ENCODE measurements around the gene PLA2G4E. TPM values are rescaled to one million over a fixed set of nuclear protein-coding genes. Genes with fewer than 3 reads are reported as not detected.

Gene PLA2G4E
- total RNA-seq: not detected in 2 replicates

- no peak for TF ChIP-seq CTCF (conservative IDR thresholded peaks at IDR 0.05; ENCODE audit: low read depth, low read length)
- no peak within 1 kb of the TSS for H3K4me3 ChIP-seq (ENCODE audit: low read depth, low read length)
- no peak for DNase-seq (ENCODE audit: low read depth)
These were observed at the start of gene PLA2G4E for GRCh38 chr15:42020713-42021273. TSS of gene PLA2G4E (minus strand) at chr15:42021042. CDS start at chr15:42021030, 12 bp downstream.

- no peak for TF ChIP-seq CTCF (conservative IDR thresholded peaks at IDR 0.05; ENCODE audit: low read depth, low read length)
- H3K4me3 ChIP-seq (ENCODE audit: low read depth, low read length): no peak overlapping the region
- DNase-seq (ENCODE audit: low read depth): no peak
These were observed 49.6 kb upstream of the PLA2G4E start for GRCh38 chr15:42070279-42070975.

GRCh38 chr15:42069496-42070278 lies 48.8 kb upstream of the PLA2G4E start:
- no peak for DNase-seq (ENCODE audit: low read depth)
- H3K4me3 ChIP-seq (ENCODE audit: low read depth, low read length): no peak overlapping the region
- TF ChIP-seq CTCF (conservative IDR thresholded peaks at IDR 0.05; ENCODE audit: low read depth, low read length): no peak

- peak; percentile 3 for TF ChIP-seq CTCF (conservative IDR thresholded peaks at IDR 0.05; ENCODE audit: low read depth, low read length)
- no peak for DNase-seq (ENCODE audit: low read depth)
- H3K4me3 ChIP-seq (ENCODE audit: low read depth, low read length): no peak overlapping the region
These were observed 48.2 kb upstream of the PLA2G4E start for GRCh38 chr15:42069025-42069424.

GRCh38 chr15:42068601-42069000 lies 47.8 kb upstream of the PLA2G4E start:
- no peak overlapping the region for H3K4me3 ChIP-seq (ENCODE audit: low read depth, low read length)
- TF ChIP-seq CTCF (conservative IDR thresholded peaks at IDR 0.05; ENCODE audit: low read depth, low read length): no peak
- DNase-seq (ENCODE audit: low read depth): no peak

GRCh38 chr15:42066764-42067415 lies 46.0 kb upstream of the PLA2G4E start:
- TF ChIP-seq CTCF (conservative IDR thresholded peaks at IDR 0.05; ENCODE audit: low read depth, low read length): no peak
- DNase-seq (ENCODE audit: low read depth): no peak
- H3K4me3 ChIP-seq (ENCODE audit: low read depth, low read length): no peak overlapping the region

Measured in epithelial cell of proximal tubule (primary cell).